B cell (primary cell): Measurements from ENCODE around the gene NCK2.

Experiments used
- CTCF ChIP-seq: fragments of 200-600 bp; IDR thresholded peaks from one replicate; pipeline ENCODE4 v1.8.0; 2022; ENCODE audit warnings: antibody characterized with exemption, mild to moderate bottlenecking
- EZH2 ChIP-seq: IDR thresholded peaks from 2 replicates; pipeline ENCODE4 v1.6.1; 2012; ENCODE audit warnings: borderline replicate concordance, low read depth, mild to moderate bottlenecking, moderate library complexity, low read length; ENCODE audit not compliant: insufficient read depth, poor library complexity, severe bottlenecking

DNA sequence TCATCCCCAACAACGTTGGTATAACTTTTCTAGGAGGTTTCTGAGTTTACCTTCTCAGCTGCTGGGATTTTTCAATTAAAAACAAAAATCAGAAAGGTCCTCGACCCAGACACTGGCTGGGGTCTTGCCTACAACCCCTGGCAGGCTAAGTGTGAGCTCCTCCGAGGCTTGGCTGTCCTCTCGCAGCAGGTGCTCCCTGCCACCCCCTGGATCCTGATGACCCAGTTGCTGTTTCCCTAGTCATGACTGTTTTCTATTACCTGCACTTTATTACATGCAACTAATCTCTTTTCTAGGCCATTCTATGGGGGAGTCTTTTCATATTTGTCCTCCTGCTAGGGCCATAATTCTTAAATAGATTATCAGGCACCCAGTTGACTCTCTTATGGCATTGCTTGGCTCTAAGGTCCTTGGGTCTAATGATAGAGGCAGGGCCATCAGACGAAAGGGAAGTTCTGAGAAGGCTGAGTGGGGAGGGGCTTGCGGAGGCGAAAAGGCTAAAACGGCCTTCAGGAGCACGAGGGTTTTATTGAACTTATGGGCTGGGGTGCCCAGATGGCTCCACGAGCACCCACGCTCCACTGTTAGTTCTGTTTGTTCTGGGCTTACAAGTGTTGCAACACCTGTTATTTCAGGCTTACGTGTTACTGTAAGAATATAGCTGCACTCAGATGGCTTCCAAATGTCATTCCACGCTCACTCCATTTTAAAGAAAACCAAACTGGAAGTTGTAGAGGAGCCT lies 166.0 kb downstream of the NCK2 start:
- TF ChIP-seq CTCF (no peak), EZH2 (no peak)
